Trophoblast cell (in vitro differentiated cells and primary cell): ENCODE results near the gene DUOX2.

Experiments used
- DNase-seq, 2 donors: peaks; one replicate each; pipeline ENCODE4 v3.0.0-alpha.2; 2016
- H2AFZ ChIP-seq: 2 replicates; pipeline ENCODE4 v1.6.1; 2013; ENCODE audit warnings: low read length, moderate library complexity, mild to moderate bottlenecking; ENCODE audit not compliant: insufficient read depth, poor library complexity
- H2AK5ac ChIP-seq: 2 replicates; pipeline ENCODE4 v1.6.1; 2013; ENCODE audit warnings: mild to moderate bottlenecking, low read length
- H2BK120ac ChIP-seq: 2 replicates; pipeline ENCODE4 v1.6.1; 2013; ENCODE audit warnings: low read length, mild to moderate bottlenecking, moderate library complexity; ENCODE audit not compliant: insufficient read depth, poor library complexity
- H2BK12ac ChIP-seq: 2 replicates; pipeline ENCODE4 v1.6.1; 2013; ENCODE audit warnings: mild to moderate bottlenecking, low read length, moderate library complexity
- H2BK5ac ChIP-seq: 2 replicates; pipeline ENCODE4 v1.6.1; 2013; ENCODE audit warnings: low read length, low read depth, moderate library complexity, mild to moderate bottlenecking; ENCODE audit not compliant: poor library complexity
- H3K14ac ChIP-seq: 2 replicates; pipeline ENCODE4 v1.6.1; 2013; ENCODE audit warnings: mild to moderate bottlenecking, low read length
- H3K18ac ChIP-seq: 2 replicates; pipeline ENCODE4 v1.6.1; 2013; ENCODE audit warnings: mild to moderate bottlenecking, low read length
- H3K23ac ChIP-seq: 2 replicates; pipeline ENCODE4 v1.6.1; 2013; ENCODE audit warnings: low read length
- H3K27ac ChIP-seq: 2 replicates; pipeline ENCODE4 v1.5.1; 2013; ENCODE audit warnings: low read depth, mild to moderate bottlenecking, inconsistent platforms, low read length, moderate library complexity
- H3K27me3 ChIP-seq: 2 replicates; pipeline ENCODE4 v1.6.1; 2013; ENCODE audit warnings: inconsistent platforms, mild to moderate bottlenecking, low read length, moderate library complexity; ENCODE audit not compliant: insufficient read depth
- H3K36me3 ChIP-seq, 2 experiments: 1 replicate in 1 of 2; 2 replicates in 1 of 2; pipeline ENCODE4 v1.6.1; 2013; ENCODE audit warnings: low read length in 2 of 2, mild to moderate bottlenecking in 2 of 2, moderate library complexity in 1 of 2; ENCODE audit not compliant: insufficient read depth in 2 of 2, control insufficient read depth in 1 of 2
- H3K4ac ChIP-seq: 2 replicates; pipeline ENCODE4 v1.6.1; 2013; ENCODE audit warnings: low read depth, mild to moderate bottlenecking, low read length, moderate library complexity
- H3K4me1 ChIP-seq, 2 experiments: 1 replicate in 1 of 2; 2 replicates in 1 of 2; pipeline ENCODE4 v1.6.1; 2013; ENCODE audit warnings: low read length in 2 of 2, mild to moderate bottlenecking in 2 of 2, moderate library complexity in 1 of 2; ENCODE audit not compliant: insufficient read depth in 2 of 2, control insufficient read depth in 1 of 2
- H3K4me2 ChIP-seq: 2 replicates; pipeline ENCODE4 v1.6.1; 2013; ENCODE audit warnings: inconsistent platforms, mild to moderate bottlenecking, low read length, moderate library complexity
- H3K4me3 ChIP-seq: 2 replicates; pipeline ENCODE4 v1.5.1; 2013; ENCODE audit warnings: mild to moderate bottlenecking, low read depth, low read length, inconsistent platforms
- H3K79me1 ChIP-seq: one replicate; pipeline ENCODE4 v1.6.1; 2013; ENCODE audit warnings: low read length
- H3K79me2 ChIP-seq: 2 replicates; pipeline ENCODE4 v1.6.1; 2013; ENCODE audit warnings: low read length, mild to moderate bottlenecking; ENCODE audit not compliant: control insufficient read depth, insufficient read depth, poor library complexity
- H3K9ac ChIP-seq: 2 replicates; pipeline ENCODE4 v1.6.1; 2013; ENCODE audit warnings: mild to moderate bottlenecking, low read length
- H3K9me3 ChIP-seq: 2 replicates; pipeline ENCODE4 v1.6.1; 2013; ENCODE audit warnings: low read depth, mild to moderate bottlenecking, control low read depth, inconsistent platforms, low read length; ENCODE audit not compliant: insufficient read depth
- H4K12ac ChIP-seq: 2 replicates; pipeline ENCODE4 v1.6.1; 2013; ENCODE audit warnings: low read depth, mild to moderate bottlenecking, low read length, moderate library complexity
- H4K8ac ChIP-seq: 2 replicates; pipeline ENCODE4 v1.6.1; 2013; ENCODE audit warnings: low read depth, mild to moderate bottlenecking, low read length, moderate library complexity
- H4K91ac ChIP-seq: one replicate; pipeline ENCODE4 v1.6.1; 2013; ENCODE audit warnings: low read depth, mild to moderate bottlenecking, low read length, moderate library complexity
- WGBS: extraction: QIAGEN DNeasy Blood & Tissue Kit; methylation state at CpG from one replicate; pipeline ENCODE4 v1.1.7; 2013; ENCODE audit warnings: missing lambda C conversion rate; ENCODE audit not compliant: insufficient read length, insufficient coverage; ENCODE audit errors: extremely low coverage; 5-methylcytosine and 5-hydroxymethylcytosine counted together

Gene DUOX2

GRCh38 chr15:45091161-45091560 lies 22.8 kb downstream of the DUOX2 start:
- Histone ChIP-seq H4K8ac (no peak overlapping the region), H3K36me3 (no peaks in the 10 kb centered on the region), H3K4me3 (no peak overlapping the region), H4K12ac (no peak overlapping the region), H3K4me1 (no peaks in the 10 kb centered on the region), H3K27ac (no peak overlapping the region), H2AK5ac (no peak overlapping the region), H3K18ac (no peak overlapping the region), H2BK12ac (no peak overlapping the region), H3K4ac (no peak overlapping the region), H3K79me1 (no peaks in the 10 kb centered on the region), H3K79me2 (no peaks in the 10 kb centered on the region), H3K4me2 (no peak overlapping the region), H2BK5ac (no peak overlapping the region), H3K14ac (no peak overlapping the region), H3K9me3 (peaks cover 2% of the 10 kb centered on the region), H4K91ac (no peak overlapping the region), H3K9ac (no peak overlapping the region), H2AFZ (no peak overlapping the region), H3K23ac (no peak overlapping the region), H2BK120ac (no peak overlapping the region), H3K27me3 (no peaks in the 10 kb centered on the region)
- no peak for DNase-seq
- no CpG with 5 or more reads among the region's 7 CpGs for WGBS

DNA sequence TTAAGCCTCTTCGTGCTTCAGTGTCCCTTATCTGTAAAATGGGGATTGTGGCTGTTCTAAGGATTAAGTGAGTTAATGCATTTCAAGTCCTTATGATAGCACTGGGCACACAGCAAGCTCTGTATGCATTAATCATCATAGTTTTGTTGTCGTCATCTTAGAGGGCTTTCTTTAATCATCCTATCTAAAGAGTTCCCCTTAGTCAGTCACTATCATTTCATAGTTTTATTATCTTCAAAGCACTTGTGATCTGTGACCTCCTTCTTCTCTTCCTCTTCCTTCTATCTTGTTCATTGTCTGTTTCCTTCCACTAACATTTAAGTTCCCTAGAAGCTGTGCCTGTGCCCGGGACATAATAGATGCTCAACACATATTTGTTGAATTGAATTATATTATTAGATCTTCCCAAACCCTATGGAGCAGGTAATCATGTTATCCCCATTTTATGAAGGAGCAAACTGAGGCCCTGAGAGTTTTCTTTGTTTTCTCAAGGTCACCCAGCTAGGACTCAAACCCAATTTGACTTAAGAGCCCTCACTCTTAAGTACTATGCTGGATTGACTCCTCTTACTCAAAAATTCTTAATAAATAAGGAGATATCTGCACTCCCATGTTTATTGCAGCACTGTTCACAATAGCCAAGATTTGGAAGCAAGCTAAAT lies 24.1 kb downstream of the DUOX2 start:
- H2BK12ac ChIP-seq, result no peak overlapping the region
- H3K18ac ChIP-seq, result no peak overlapping the region

GRCh38 chr15:45088801-45089711 lies 24.9 kb downstream of the DUOX2 start:
- no peak overlapping the region for H3K18ac ChIP-seq
- no peak overlapping the region for H3K14ac ChIP-seq
- H2BK5ac ChIP-seq, result no peak overlapping the region
- WGBS, result no CpG with 5 or more reads among the region's 10 CpGs
- H3K4me1 ChIP-seq, result no peaks in the 10 kb centered on the region
- no peak overlapping the region for H4K91ac ChIP-seq
- H2BK120ac ChIP-seq, result no peak overlapping the region
- H2AFZ ChIP-seq, result no peak overlapping the region
- no peak overlapping the region for H3K9ac ChIP-seq
- H4K8ac ChIP-seq, result no peak overlapping the region
- no peak overlapping the region for H3K23ac ChIP-seq
- no peaks in the 10 kb centered on the region for H3K9me3 ChIP-seq
- H3K36me3 ChIP-seq, result no peaks in the 10 kb centered on the region
- H2AK5ac ChIP-seq, result no peak overlapping the region
- H2BK12ac ChIP-seq, result no peak overlapping the region
- no peak overlapping the region for H4K12ac ChIP-seq
- no peak for DNase-seq
- no peak overlapping the region for H3K27ac ChIP-seq
- no peak overlapping the region for H3K4me2 ChIP-seq
- H3K4ac ChIP-seq, result no peak overlapping the region
- no peaks in the 10 kb centered on the region for H3K79me2 ChIP-seq
- H3K79me1 ChIP-seq, result no peaks in the 10 kb centered on the region
- H3K4me3 ChIP-seq, result no peak overlapping the region
- H3K27me3 ChIP-seq, result no peaks in the 10 kb centered on the region

More for the DNA sequence above, 24.1 kb downstream of the DUOX2 start:
- Histone ChIP-seq H4K12ac (no peak overlapping the region), H2BK120ac (no peak overlapping the region), H3K4me3 (no peak overlapping the region), H3K14ac (no peak overlapping the region), H3K4me1 (no peaks in the 10 kb centered on the region), H3K27me3 (no peaks in the 10 kb centered on the region), H3K9me3 (peaks cover 2% of the 10 kb centered on the region), H4K91ac (no peak overlapping the region), H3K4ac (no peak overlapping the region), H3K79me2 (no peaks in the 10 kb centered on the region), H4K8ac (no peak overlapping the region), H3K79me1 (no peaks in the 10 kb centered on the region), H2AK5ac (no peak overlapping the region), H3K27ac (no peak overlapping the region), H2BK5ac (no peak overlapping the region), H2AFZ (no peak overlapping the region), H3K36me3 (no peaks in the 10 kb centered on the region), H3K9ac (no peak overlapping the region), H3K4me2 (no peak overlapping the region), H3K23ac (no peak overlapping the region)
- no peak for DNase-seq
- WGBS, result no CpG with 5 or more reads among the region's 3 CpGs

DNA sequence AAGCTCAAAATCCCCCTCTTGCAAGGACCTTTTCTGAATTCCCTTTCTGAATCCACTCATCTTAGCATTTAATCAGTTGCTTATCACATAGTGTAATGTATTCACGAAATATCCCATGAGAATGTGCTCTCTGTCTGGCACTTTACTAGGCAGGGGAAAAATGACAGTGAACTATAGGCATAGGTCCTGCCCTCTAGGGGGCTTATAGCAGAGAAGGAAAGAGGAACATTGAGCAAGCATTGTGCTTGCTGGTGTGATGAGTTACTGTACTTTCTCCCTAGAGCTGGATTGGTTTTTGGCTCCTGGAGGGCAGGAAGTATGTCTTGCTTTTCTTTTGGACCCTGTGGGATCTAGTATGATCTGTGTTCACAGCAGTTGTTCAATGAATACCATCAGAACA lies 26.5 kb downstream of the DUOX2 start:
- Histone ChIP-seq H3K79me2 (no peaks in the 10 kb centered on the region), H2BK5ac (no peak overlapping the region), H2BK120ac (no peak overlapping the region), H2BK12ac (no peak overlapping the region), H3K9me3 (no peaks in the 10 kb centered on the region), H3K79me1 (no peaks in the 10 kb centered on the region), H4K8ac (no peak overlapping the region), H3K36me3 (no peaks in the 10 kb centered on the region), H2AK5ac (no peak overlapping the region), H2AFZ (no peak overlapping the region), H3K27me3 (no peaks in the 10 kb centered on the region), H3K9ac (no peak overlapping the region), H3K14ac (no peak overlapping the region), H4K12ac (no peak overlapping the region), H3K27ac (no peak overlapping the region), H3K18ac (no peak overlapping the region), H3K23ac (no peak overlapping the region), H3K4me2 (no peak overlapping the region), H3K4ac (no peak overlapping the region), H4K91ac (no peak overlapping the region), H3K4me3 (no peak overlapping the region), H3K4me1 (no peaks in the 10 kb centered on the region)
- DNase-seq, result no peak
- WGBS, result no CpG with 5 or more reads among the region's 1 CpG
